ENCODE results near the gene WDR33.
A peak's percentile ranks its signal among the peaks of the same experiment; 100 is the strongest.
"Not testable (repeated sequence)": the region's sequence is repeated elsewhere in the genome, so short reads cannot be mapped to it uniquely, and the experiment has no call there.

WDR33 gene

DNA sequence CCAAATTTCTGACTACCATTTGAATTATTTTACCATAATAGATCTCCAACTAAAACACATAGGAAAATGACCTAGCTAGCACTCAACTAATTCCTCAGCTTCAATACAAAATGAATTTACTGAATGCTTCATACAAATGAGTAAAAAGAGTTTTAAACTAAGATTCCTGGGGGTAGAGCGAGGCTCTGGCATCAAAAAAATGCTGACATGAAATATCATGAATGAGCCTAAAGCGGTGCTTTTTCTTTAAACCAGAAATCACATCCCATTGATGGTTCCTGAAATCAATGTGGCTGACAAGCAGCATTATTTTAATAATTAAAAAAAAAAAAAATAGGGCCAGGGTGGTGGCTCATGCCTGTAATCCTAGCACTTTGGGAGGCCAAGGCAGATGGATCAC lies 32.1 kb downstream of the WDR33 start:
- Histone ChIP-seq H3K27ac (ENCODE audit: low read length) (no peak overlapping the region), H3K9ac (ENCODE audit: low read depth, low read length) (no peak overlapping the region), H3K9me3 (ENCODE audit: insufficient read depth, low read depth, low read length) (no peaks in the 10 kb centered on the region), H3K27me3 (ENCODE audit: insufficient read depth, low read length) (no peaks in the 10 kb centered on the region), H3K4me1 (ENCODE audit: insufficient read depth, low read length) (peaks cover 9% of the 10 kb centered on the region; the same call in 1 of the 2 replicates), H3K36me3 (ENCODE audit: insufficient read depth, low read depth, low read length) (no peaks in the 10 kb centered on the region), H3K4me3 (ENCODE audit: low read length) (no peak overlapping the region)

DNA sequence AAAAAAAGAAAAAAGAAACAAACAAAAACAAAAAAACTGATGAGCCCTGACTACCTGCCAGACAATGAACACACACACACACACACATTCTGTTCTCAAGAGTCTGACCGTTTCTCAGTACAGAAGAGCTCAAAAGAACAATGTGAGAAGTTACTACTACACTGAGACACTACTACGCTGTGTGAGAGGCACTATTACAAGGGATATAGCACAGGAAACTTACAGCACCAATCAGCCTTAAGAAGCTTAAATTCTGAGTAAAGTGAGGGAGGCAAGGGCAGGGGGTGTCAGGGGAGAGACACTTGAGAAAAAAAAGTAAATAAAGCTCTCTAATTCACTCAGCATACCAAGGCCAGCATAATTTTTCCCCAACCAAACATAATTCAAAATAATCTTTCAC lies 32.5 kb downstream of the WDR33 start:
- Histone ChIP-seq H3K27me3 (ENCODE audit: insufficient read depth, low read length) (no peaks in the 10 kb centered on the region), H3K4me3 (ENCODE audit: low read length) (no peak overlapping the region)

GRCh38 chr2:127776122-127776780 lies 34.7 kb downstream of the WDR33 start:
- Histone ChIP-seq H3K27me3 (ENCODE audit: insufficient read depth, low read length) (no peaks in the 10 kb centered on the region), H3K27ac (ENCODE audit: low read length) (no peak overlapping the region), H3K9ac (ENCODE audit: low read depth, low read length) (peak overlapping the region; percentile 13), H3K4me1 (ENCODE audit: insufficient read depth, low read length) (peaks cover 13% of the 10 kb centered on the region; the same call in 1 of the 2 replicates), H3K9me3 (ENCODE audit: insufficient read depth, low read depth, low read length) (no peaks in the 10 kb centered on the region), H3K4me3 (ENCODE audit: low read length) (no peak overlapping the region), H3K36me3 (ENCODE audit: insufficient read depth, low read depth, low read length) (peaks cover 1% of the 10 kb centered on the region; the same call in 1 of the 2 replicates)

More for the DNA sequence above, 32.5 kb downstream of the WDR33 start:
- no peak overlapping the region for H3K9ac ChIP-seq (ENCODE audit: low read depth, low read length)
- H3K4me1 ChIP-seq (ENCODE audit: insufficient read depth, low read length) = peaks cover 9% of the 10 kb centered on the region; the same call in 1 of the 2 replicates
- H3K9me3 ChIP-seq (ENCODE audit: insufficient read depth, low read depth, low read length) = no peaks in the 10 kb centered on the region
- no peaks in the 10 kb centered on the region for H3K36me3 ChIP-seq (ENCODE audit: insufficient read depth, low read depth, low read length)
- H3K27ac ChIP-seq (ENCODE audit: low read length) = no peak overlapping the region

DNA sequence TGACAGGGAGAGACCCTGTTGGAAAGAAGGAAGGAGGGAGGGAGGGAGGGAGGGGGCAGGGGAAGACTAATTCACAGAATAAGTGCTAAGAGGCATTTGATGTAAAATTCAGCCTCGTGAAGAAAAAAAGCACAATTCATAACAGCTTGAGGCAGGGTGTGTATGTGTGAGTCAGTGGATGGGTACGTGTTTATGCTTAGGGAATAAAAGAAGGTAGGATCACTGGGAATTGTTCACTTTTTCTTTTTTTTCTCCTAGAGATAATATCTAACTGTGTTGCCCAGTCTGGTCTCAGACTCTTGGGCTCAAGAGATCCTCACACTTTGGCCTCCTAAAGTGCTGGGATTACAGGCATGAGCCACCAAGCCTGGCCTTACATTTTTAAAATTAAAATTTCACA lies 39.2 kb downstream of the WDR33 start:
- Histone ChIP-seq H3K4me1 (ENCODE audit: insufficient read depth, low read length) (peaks cover 13% of the 10 kb centered on the region; the same call in 1 of the 2 replicates), H3K36me3 (ENCODE audit: insufficient read depth, low read depth, low read length) (peaks cover 38% of the 10 kb centered on the region), H3K27ac (ENCODE audit: low read length) (no peak overlapping the region)

GRCh38 chr2:127770973-127771735 lies 39.8 kb downstream of the WDR33 start:
- no peak overlapping the region for H3K27ac ChIP-seq (ENCODE audit: low read length)
- peaks cover 44% of the 10 kb centered on the region for H3K36me3 ChIP-seq (ENCODE audit: insufficient read depth, low read depth, low read length)
- H3K9ac ChIP-seq (ENCODE audit: low read depth, low read length) = no peak overlapping the region
- peaks cover 7% of the 10 kb centered on the region; the same call in 1 of the 2 replicates for H3K4me1 ChIP-seq (ENCODE audit: insufficient read depth, low read length)
- no peaks in the 10 kb centered on the region for H3K27me3 ChIP-seq (ENCODE audit: insufficient read depth, low read length)
- H3K9me3 ChIP-seq (ENCODE audit: insufficient read depth, low read depth, low read length) = no peaks in the 10 kb centered on the region
- no peak overlapping the region for H3K4me3 ChIP-seq (ENCODE audit: low read length)

More for the DNA sequence above, 39.2 kb downstream of the WDR33 start:
- Histone ChIP-seq H3K9me3 (ENCODE audit: insufficient read depth, low read depth, low read length) (no peaks in the 10 kb centered on the region), H3K9ac (ENCODE audit: low read depth, low read length) (no peak overlapping the region), H3K4me3 (ENCODE audit: low read length) (no peak overlapping the region), H3K27me3 (ENCODE audit: insufficient read depth, low read length) (no peaks in the 10 kb centered on the region)

DNA sequence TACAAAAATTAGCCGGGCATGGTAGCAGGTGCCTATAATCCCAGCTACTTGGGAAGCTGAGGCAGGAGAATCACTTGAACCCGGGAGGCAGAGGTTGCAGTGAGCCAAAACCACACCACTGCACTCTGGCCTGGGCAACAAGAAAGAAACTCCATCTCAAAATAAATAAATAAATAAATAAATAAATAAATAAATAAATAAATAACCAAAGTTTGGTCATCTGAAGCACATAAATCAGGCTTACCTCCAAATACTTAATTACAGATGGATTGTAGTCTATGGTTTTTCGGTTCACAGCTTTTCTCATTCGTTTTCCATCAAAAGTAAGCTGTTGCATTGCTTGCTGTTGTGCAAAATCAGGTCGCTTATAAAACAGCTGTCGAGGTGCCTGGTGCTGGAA lies 40.4 kb downstream of the WDR33 start:
- not testable (repeated sequence) for H3K4me1 ChIP-seq (ENCODE audit: insufficient read depth, low read length); H3K4me3 ChIP-seq (ENCODE audit: low read length); H3K27me3 ChIP-seq (ENCODE audit: insufficient read depth, low read length); H3K9me3 ChIP-seq (ENCODE audit: insufficient read depth, low read depth, low read length); H3K9ac ChIP-seq (ENCODE audit: low read depth, low read length); H3K27ac ChIP-seq (ENCODE audit: low read length)
- H3K36me3 ChIP-seq (ENCODE audit: insufficient read depth, low read depth, low read length) = peaks cover 50% of the 10 kb centered on the region

- H3K9ac ChIP-seq (ENCODE audit: low read depth, low read length) = no peak overlapping the region
- no peak overlapping the region for H3K4me3 ChIP-seq (ENCODE audit: low read length)
- no peak overlapping the region for H3K27ac ChIP-seq (ENCODE audit: low read length)
- no peaks in the 10 kb centered on the region for H3K27me3 ChIP-seq (ENCODE audit: insufficient read depth, low read length)
- no peaks in the 10 kb centered on the region for H3K9me3 ChIP-seq (ENCODE audit: insufficient read depth, low read depth, low read length)
- H3K4me1 ChIP-seq (ENCODE audit: insufficient read depth, low read length) = peaks cover 4% of the 10 kb centered on the region; the same call in 1 of the 2 replicates
- peaks cover 60% of the 10 kb centered on the region for H3K36me3 ChIP-seq (ENCODE audit: insufficient read depth, low read depth, low read length)
Observed at GRCh38 chr2:127769587-127769986, 41.4 kb downstream of the WDR33 start.

DNA sequence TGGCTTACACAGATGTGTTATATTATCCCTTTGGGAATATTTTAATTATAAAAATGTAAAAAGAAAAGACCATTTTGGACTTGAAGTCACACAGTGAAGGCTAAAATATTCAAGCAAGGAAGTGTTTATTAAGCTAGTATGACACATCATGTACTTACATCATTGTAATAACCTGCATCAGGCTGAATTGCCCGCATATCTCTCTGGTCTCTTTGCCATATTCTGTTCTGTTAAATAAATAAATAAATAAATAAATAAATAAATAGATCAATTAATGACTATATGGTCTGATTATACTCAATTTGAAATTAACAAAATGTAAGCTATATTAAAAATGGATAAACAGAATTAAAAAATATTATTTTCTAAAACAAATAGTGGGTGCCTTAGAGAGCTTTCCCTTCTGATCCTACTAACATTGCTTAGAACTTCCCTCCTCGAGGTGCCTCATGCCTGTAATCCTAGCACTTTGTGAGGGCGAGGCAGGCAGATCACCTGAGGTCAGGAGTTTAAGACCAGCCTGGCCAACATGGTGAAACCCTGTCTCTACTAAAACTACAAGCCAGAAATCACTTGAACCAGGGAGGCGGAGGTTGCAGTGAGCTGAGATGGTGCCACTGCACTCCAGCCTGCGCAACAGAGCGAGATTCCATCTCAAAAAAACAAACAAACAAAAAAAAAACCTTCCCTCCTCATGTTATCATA lies 42.0 kb downstream of the WDR33 start:
- Histone ChIP-seq H3K27ac (ENCODE audit: low read length) (no peak overlapping the region), H3K4me3 (ENCODE audit: low read length) (no peak overlapping the region), H3K27me3 (ENCODE audit: insufficient read depth, low read length) (no peaks in the 10 kb centered on the region), H3K4me1 (ENCODE audit: insufficient read depth, low read length) (peaks cover 4% of the 10 kb centered on the region; the same call in 1 of the 2 replicates), H3K36me3 (ENCODE audit: insufficient read depth, low read depth, low read length) (peaks cover 66% of the 10 kb centered on the region), H3K9ac (ENCODE audit: low read depth, low read length) (no peak overlapping the region), H3K9me3 (ENCODE audit: insufficient read depth, low read depth, low read length) (no peaks in the 10 kb centered on the region)

DNA sequence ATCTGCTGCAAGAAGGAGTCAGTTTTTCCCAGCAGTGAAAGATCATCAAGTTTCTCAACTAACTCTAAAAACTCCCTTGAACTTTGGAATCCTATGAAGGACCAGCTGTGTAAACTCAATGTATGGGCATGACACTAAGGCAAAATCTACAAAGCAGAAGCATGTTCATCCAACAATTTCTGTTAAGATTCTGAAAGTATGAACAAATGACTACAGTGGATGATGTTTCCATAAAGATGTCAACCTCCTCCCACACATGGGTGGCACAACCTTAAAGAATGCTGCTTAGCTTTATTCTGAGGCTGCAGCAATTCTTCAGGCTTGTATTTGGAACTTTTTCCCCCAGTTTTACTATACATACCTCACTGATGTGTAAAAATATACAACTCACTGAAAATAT lies 47.2 kb downstream of the WDR33 start:
- Histone ChIP-seq H3K27ac (ENCODE audit: low read length) (no peak overlapping the region), H3K4me3 (ENCODE audit: low read length) (no peak overlapping the region), H3K9me3 (ENCODE audit: insufficient read depth, low read depth, low read length) (no peaks in the 10 kb centered on the region), H3K36me3 (ENCODE audit: insufficient read depth, low read depth, low read length) (peaks cover 86% of the 10 kb centered on the region), H3K27me3 (ENCODE audit: insufficient read depth, low read length) (no peaks in the 10 kb centered on the region), H3K4me1 (ENCODE audit: insufficient read depth, low read length) (no peaks in the 10 kb centered on the region), H3K9ac (ENCODE audit: low read depth, low read length) (no peak overlapping the region)

DNA sequence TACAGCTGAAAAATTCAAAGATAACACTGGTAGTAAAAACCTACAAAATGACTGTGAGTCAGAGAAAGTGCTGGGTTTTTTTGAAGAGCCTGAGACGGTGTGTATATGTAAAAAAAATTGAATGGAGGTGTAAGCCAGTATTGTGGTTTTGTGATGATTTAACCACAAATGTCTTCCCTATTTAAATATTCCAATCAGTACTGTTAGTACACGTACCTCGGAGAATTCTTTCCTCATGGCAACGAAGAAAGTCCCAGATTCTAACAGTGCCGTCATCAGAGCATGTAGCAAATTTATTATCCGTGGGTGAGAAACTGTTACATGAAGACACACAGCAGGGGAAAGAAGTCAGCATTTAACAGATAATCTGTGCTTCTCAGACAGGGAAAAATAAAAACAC lies 48.1 kb downstream of the WDR33 start:
- H3K36me3 ChIP-seq (ENCODE audit: insufficient read depth, low read depth, low read length) = peaks cover 86% of the 10 kb centered on the region
- H3K27ac ChIP-seq (ENCODE audit: low read length) = no peak overlapping the region
- no peaks in the 10 kb centered on the region for H3K9me3 ChIP-seq (ENCODE audit: insufficient read depth, low read depth, low read length)
- no peak overlapping the region for H3K4me3 ChIP-seq (ENCODE audit: low read length)
- H3K9ac ChIP-seq (ENCODE audit: low read depth, low read length) = no peak overlapping the region
- H3K4me1 ChIP-seq (ENCODE audit: insufficient read depth, low read length) = no peaks in the 10 kb centered on the region
- no peaks in the 10 kb centered on the region for H3K27me3 ChIP-seq (ENCODE audit: insufficient read depth, low read length)

DNA sequence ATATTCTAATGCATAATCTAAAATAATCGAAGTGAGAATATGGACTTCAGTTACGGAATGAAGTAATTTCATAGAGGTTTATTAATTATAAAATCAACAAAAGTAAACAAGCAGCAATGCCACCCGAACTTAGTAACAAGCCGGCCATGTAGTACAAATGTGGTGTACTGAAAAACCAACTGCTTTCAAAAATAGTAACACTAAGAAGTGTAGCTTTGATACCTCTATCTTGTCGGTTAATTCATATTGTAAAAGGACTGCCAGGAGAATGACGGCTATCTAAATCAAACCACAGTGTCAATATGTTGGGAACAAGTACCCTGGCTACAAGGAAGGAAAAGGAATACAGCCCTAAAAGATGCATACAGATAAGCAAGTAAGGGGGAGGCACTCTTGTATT lies 48.5 kb downstream of the WDR33 start:
- no peak overlapping the region for H3K4me3 ChIP-seq (ENCODE audit: low read length)
- no peaks in the 10 kb centered on the region for H3K9me3 ChIP-seq (ENCODE audit: insufficient read depth, low read depth, low read length)
- peaks cover 86% of the 10 kb centered on the region for H3K36me3 ChIP-seq (ENCODE audit: insufficient read depth, low read depth, low read length)
- no peak overlapping the region for H3K9ac ChIP-seq (ENCODE audit: low read depth, low read length)
- no peaks in the 10 kb centered on the region for H3K4me1 ChIP-seq (ENCODE audit: insufficient read depth, low read length)
- H3K27me3 ChIP-seq (ENCODE audit: insufficient read depth, low read length) = no peaks in the 10 kb centered on the region
- H3K27ac ChIP-seq (ENCODE audit: low read length) = no peak overlapping the region

Measured in iPS-20b (cell line).